ENCODE results near the gene ABHD13.

DNA sequence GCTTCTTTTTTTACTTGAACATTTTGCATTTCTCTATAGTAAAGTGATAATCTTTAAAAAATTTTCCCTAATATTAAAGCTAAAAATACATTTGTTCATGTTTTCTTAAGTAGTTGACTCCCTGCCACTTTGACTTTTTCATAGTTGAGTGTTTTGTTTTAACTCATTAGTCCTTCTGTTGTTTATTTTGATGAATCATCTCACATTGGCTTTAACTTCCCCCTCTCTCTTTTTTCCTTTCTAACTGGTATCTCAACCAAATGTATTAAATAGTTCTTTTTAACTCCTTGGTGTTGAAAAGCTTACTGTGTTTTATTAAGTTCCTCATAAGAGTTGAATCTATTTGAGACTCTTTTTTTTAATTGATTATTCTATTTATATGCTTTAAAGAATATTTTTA is 54.1 kb downstream of the ABHD13 start:
- TF ChIP-seq EP300 (IDR thresholded peaks at IDR 0.05) (no peak), POLR2AphosphoS5 (IDR thresholded peaks at IDR 0.05) (no peak), POLR2A (IDR thresholded peaks at IDR 0.05) (no peak)
- TF ChIP-seq, protein P1, sequence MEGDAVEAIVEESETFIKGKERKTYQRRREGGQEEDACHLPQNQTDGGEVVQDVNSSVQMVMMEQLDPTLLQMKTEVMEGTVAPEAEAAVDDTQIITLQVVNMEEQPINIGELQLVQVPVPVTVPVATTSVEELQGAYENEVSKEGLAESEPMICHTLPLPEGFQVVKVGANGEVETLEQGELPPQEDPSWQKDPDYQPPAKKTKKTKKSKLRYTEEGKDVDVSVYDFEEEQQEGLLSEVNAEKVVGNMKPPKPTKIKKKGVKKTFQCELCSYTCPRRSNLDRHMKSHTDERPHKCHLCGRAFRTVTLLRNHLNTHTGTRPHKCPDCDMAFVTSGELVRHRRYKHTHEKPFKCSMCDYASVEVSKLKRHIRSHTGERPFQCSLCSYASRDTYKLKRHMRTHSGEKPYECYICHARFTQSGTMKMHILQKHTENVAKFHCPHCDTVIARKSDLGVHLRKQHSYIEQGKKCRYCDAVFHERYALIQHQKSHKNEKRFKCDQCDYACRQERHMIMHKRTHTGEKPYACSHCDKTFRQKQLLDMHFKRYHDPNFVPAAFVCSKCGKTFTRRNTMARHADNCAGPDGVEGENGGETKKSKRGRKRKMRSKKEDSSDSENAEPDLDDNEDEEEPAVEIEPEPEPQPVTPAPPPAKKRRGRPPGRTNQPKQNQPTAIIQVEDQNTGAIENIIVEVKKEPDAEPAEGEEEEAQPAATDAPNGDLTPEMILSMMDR (IDR thresholded peaks at IDR 0.05), result no peak

All from gastroesophageal sphincter (tissue), 3 donors.